ENCODE measurements around the gene RETN.

DNA sequence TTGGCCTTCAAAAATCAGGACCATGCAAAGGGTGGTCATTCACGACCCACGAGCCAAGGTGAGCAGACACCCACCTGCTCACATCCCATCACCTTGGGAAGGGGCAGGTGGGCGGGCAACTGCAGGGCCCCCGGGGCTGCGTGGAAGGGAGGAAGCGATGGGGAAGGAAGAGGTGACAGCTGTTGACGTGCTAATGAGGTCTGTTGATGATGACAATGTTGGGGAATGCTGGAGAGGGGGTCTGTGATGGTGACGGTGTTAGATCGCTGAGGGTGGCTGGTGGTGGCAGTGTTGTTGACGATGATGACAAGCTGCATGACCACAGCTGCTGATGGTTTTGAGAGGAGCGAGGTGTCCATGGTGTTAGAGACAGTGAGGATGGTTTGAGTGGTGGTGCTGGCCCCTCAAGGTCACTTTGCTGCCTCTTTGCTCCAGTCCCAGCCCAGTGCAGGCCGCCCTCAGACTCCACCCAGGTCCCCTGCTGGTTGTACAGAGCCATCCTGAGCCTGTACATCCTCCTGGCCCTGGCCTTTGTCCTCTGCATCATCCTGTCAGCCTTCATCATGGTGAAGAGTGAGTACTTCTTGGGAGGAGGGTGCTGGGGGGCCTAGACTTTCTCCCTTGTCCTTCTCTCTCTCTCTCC is 8.9 kb downstream of the RETN start:
- TF ChIP-seq CTCF (conservative IDR thresholded peaks at IDR 0.05; ENCODE audit: low read length) = no peak
- TF ChIP-seq EZH2phosphoT487 (IDR thresholded peaks at IDR 0.05; ENCODE audit: borderline replicate concordance, low read depth, low read length) = no peak

All from OCI-LY7 (cell line).